Heart right ventricle (tissue), 16 donors: Measurements from ENCODE around the gene BNC2. TPM values are rescaled to one million over a fixed set of nuclear protein-coding genes. Genes with fewer than 3 reads are reported as not detected.

Experiments
- ATAC-seq, 8 donors: fragments of 200-7000 bp; cut with Tn5 transposase; one replicate each; pipeline ENCODE4 v1.9.1; 2020; ENCODE audit warnings: mild to moderate bottlenecking in 8 of 8, moderate library complexity in 8 of 8, moderate number of reproducible peaks in 1 of 8
- DNase-seq, 2 donors: peaks; one replicate each; pipeline ENCODE4 v3.0.0-alpha.2; 2020
- H3K27ac ChIP-seq, 10 donors: fragments of 200-600 bp; sonication (generic) in 2 of 10; one replicate each; pipeline versions ENCODE4 v1.5.0 to v1.8.0; 2020 to 2022; ENCODE audit warnings: mild to moderate bottlenecking in 3 of 10
- H3K27me3 ChIP-seq, 7 donors: fragments of 200-600 bp; one replicate each; pipeline ENCODE4 v1.8.0; 2021 to 2022; ENCODE audit warnings: mild to moderate bottlenecking in 2 of 7
- H3K36me3 ChIP-seq, 9 donors: fragments of 200-600 bp; sonication (generic) in 1 of 9; one replicate each; pipeline versions ENCODE4 v1.5.0 to v1.8.0; 2020 to 2022; ENCODE audit warnings: mild to moderate bottlenecking in 2 of 9
- H3K4me1 ChIP-seq, 9 donors: fragments of 200-600 bp; sonication (generic) in 1 of 9; one replicate each; pipeline versions ENCODE4 v1.5.0 to v1.8.0; 2020 to 2022; ENCODE audit warnings: mild to moderate bottlenecking in 4 of 9
- H3K4me3 ChIP-seq, 10 donors: fragments of 200-600 bp; sonication (generic) in 2 of 10; one replicate each; pipeline versions ENCODE4 v1.5.0 to v1.8.0; 2020 to 2022; ENCODE audit warnings: mild to moderate bottlenecking in 7 of 10, moderate library complexity in 2 of 10
- H3K9me3 ChIP-seq, 11 donors: fragments of 200-600 bp in 10 of 11; sonication (generic) in 2 of 11; one replicate each; pipeline versions ENCODE4 v1.5.0 to v1.8.0; 2013 to 2022; ENCODE audit warnings: mild to moderate bottlenecking in 2 of 11, control low read depth in 1 of 11, moderate library complexity in 1 of 11
- CTCF ChIP-seq, 9 donors: fragments of 200-600 bp; sonication (generic) in 2 of 9; IDR thresholded peaks; one replicate each; pipeline versions ENCODE4 v1.5.0 to v1.8.0; 2021 to 2022; ENCODE audit warnings: antibody characterized with exemption in 9 of 9, mild to moderate bottlenecking in 5 of 9, moderate library complexity in 1 of 9
- WGBS, 2 donors: extraction: QIAGEN DNeasy Blood & Tissue Kit; methylation state at CpG; one replicate each; pipeline ENCODE4 v1.1.7; 2013; ENCODE audit warnings: inconsistent platforms in 1 of 2; 5-methylcytosine and 5-hydroxymethylcytosine counted together
- intact Hi-C, 10 donors: fragments of 100-400 bp; cut with DNase I; formaldehyde crosslinking; loops; one replicate each; pipeline versions ENCODE4 v1.11.1 to v1.14.2; 2022
- polyA plus RNA-seq, 2 donors: library from polyadenylated mRNA; stranded (reverse); fragments of 200-250 nt; gene quantifications; one replicate each; pipeline ENCODE4 v1.2.3, GENCODE V29; 2013
- total RNA-seq, 10 donors: library from RNA; stranded (reverse); fragmentation: NEBNext Ultra II Directional in 3 of 10; extraction: Animal tissue kit (Norgen Biotek cat#: 25700) in 3 of 10; gene quantifications; one replicate each; pipeline versions ENCODE4 v1.2.1 to v1.2.4, GENCODE V29; 2021 to 2023
- donor health status: Arrhythmogenic right ventricular cardiomyopathy.
- donor health status: ischemic (EF 13 %, LVEDD 7.1; RV severe dilation, severe dysfunction).
- donor health status: healthy with polysubstance abuse.
- donor health status: DM: no; HTN: yes; CAD: no.
- donor health status: DM: no; HTN: no; CAD: no.
- donor health status: ischemic (EF 25% LVEDD 6.9; RV normal size, moderate dysfunction).
- donor health status: ischemic (EF 25% LVEDD 5.7; RV mildly dilated, moderate dysfunction).
- donor health status: healthy.
- donor health status: DM: yes; HTN: yes; CAD: no.
- donor health status: Ischemic cardiomyopathy.
- donor health status: ischemic (EF 35%, LVEDD 5.7; RV mildly dilated, moderate dysfunction).
- donor health status: nonischemic (EF 11% LVEDD 7.7; RV severe dilation, severe dysfunction).
- donor health status: DM: yes; HTN: yes; CAD: no.
- donor health status: PGD.
- donor health status: ischemic (EF 29% LVEDD 5.4; RV normal size, mild dysfunction).
- donor health status: nonischemic (EF 23%, LVEDD 6.1; RV moderate dilation, normal function).

The BNC2 gene
- total and polyA plus RNA-seq, 12 donors, result 0.49 to 7.3 (median 3.2) TPM

- no peaks in the 10 kb centered on the region for H3K27me3 ChIP-seq
- no peak overlapping the region for H3K27ac ChIP-seq
- intact Hi-C loops, result loop anchor here in 2 of 10 donors (5.0 to 10.0 kb wide), 2 partner anchors 339 to 497 kb away; no protein-coding TSS in a partner anchor
These were observed 169.1 kb downstream of the BNC2 start for GRCh38 chr9:16701347-16701746.

GRCh38 chr9:16693616-16694015 lies 176.9 kb downstream of the BNC2 start:
- H3K27me3 ChIP-seq, result peaks cover 0 to 3% (median 0%) of the 10 kb centered on the region in 7 donors
- no peak for ATAC-seq
- DNase-seq, result no peak
- no peak overlapping the region for H3K4me3 ChIP-seq
- intact Hi-C loops, result loop anchor here in 1 of 10 donors (10.0 kb wide), 1 partner anchor 79 kb away; no protein-coding TSS in a partner anchor
- peak overlapping the region in 1 of 10 donors; percentile 51 for H3K27ac ChIP-seq
- no peak for TF ChIP-seq CTCF (IDR thresholded peaks at IDR 0.05)
- H3K4me1 ChIP-seq, result peaks cover 0 to 26% (median 6%) of the 10 kb centered on the region in 9 donors
- no peaks in the 10 kb centered on the region for H3K9me3 ChIP-seq
- H3K36me3 ChIP-seq, result no peaks in the 10 kb centered on the region
- 61 to 74% methylated on average over 3 of the region's 3 CpGs for WGBS, 2 donors

More at GRCh38 chr9:16701347-16701746, 169.1 kb downstream of the BNC2 start:
- WGBS, 2 donors, result 47 to 69% methylated on average over 2 of the region's 2 CpGs
- Histone ChIP-seq H3K4me1 (peaks cover 0 to 27% (median 16%) of the 10 kb centered on the region in 9 donors), H3K9me3 (no peaks in the 10 kb centered on the region), H3K36me3 (no peaks in the 10 kb centered on the region), H3K4me3 (no peak overlapping the region)
- no peak for DNase-seq
- no peak for TF ChIP-seq CTCF (IDR thresholded peaks at IDR 0.05)
- ATAC-seq, result no peak

DNA sequence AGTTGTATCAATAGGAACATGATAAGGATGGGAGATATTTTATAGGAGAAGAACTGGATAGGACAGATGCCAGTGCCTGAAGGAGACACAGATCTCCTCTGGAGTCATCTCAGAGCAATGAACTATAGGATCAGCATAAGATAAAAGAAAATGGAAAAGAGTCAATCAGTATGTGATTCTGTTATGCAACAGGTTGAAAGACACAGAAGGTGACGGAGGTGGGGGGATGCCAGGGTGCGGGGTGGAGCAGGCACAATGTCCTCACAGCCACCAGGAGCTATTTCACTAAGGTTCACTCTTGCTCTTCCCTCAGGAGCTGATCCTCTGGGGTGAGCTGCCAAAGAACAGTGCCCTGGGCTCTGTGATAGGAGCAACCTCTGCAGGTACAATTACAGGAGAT lies 179.8 kb downstream of the BNC2 start:
- no peak for TF ChIP-seq CTCF (IDR thresholded peaks at IDR 0.05)
- Histone ChIP-seq H3K9me3 (no peaks in the 10 kb centered on the region), H3K4me3 (no peak overlapping the region), H3K36me3 (no peaks in the 10 kb centered on the region), H3K4me1 (peaks cover 0 to 27% (median 6%) of the 10 kb centered on the region in 9 donors), H3K27ac (no peak overlapping the region), H3K27me3 (peaks cover 0 to 3% (median 0%) of the 10 kb centered on the region in 7 donors)
- DNase-seq (no peak), ATAC-seq (no peak)
- WGBS, 2 donors, result 82 to 97% methylated on average over 2 of the region's 2 CpGs
- intact Hi-C loops, result loop anchor here in 1 of 10 donors (10.0 kb wide), 1 partner anchor 76 kb away; no protein-coding TSS in a partner anchor

DNA sequence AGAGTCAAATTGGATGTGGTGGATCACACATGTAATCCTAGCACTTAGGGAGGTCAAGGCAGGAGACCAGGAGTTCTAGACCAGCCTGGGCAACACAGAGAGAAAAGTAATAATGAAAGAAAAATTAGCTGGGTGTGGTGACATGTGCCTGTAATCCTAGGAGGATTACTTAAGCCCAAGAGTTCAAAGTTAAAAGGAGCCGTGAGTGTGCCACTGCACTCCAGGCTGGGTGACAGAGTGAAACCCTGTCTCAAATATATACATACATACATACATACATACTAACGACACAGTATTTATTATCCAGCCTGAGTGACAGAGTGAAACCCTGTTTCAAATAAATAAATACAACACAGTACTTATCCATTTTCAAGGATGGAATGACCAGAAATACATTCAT lies 180.3 kb downstream of the BNC2 start:
- no peaks in the 10 kb centered on the region for H3K36me3 ChIP-seq
- H3K4me3 ChIP-seq, result no peak overlapping the region
- 85 to 91% methylated on average over 2 of the region's 2 CpGs for WGBS, 2 donors
- DNase-seq, result no peak
- no peak for TF ChIP-seq CTCF (IDR thresholded peaks at IDR 0.05)
- H3K27me3 ChIP-seq, result peaks cover 0 to 3% (median 0%) of the 10 kb centered on the region in 7 donors
- H3K27ac ChIP-seq, result peak overlapping the region in 1 of 10 donors; percentile 34
- H3K9me3 ChIP-seq, result no peaks in the 10 kb centered on the region
- H3K4me1 ChIP-seq, result peaks cover 0 to 27% (median 6%) of the 10 kb centered on the region in 9 donors
- ATAC-seq, result no peak
- intact Hi-C loops, result loop anchor here in 1 of 10 donors (10.0 kb wide), 1 partner anchor 75 kb away; no protein-coding TSS in a partner anchor
